ENCODE data around the gene CNST. TPM values are rescaled to one million over a fixed set of nuclear protein-coding genes. Genes with fewer than 3 reads are reported as not detected.

Gene CNST
- total RNA-seq, 1 experiment from 2014 or later: 21.0 TPM

DNA sequence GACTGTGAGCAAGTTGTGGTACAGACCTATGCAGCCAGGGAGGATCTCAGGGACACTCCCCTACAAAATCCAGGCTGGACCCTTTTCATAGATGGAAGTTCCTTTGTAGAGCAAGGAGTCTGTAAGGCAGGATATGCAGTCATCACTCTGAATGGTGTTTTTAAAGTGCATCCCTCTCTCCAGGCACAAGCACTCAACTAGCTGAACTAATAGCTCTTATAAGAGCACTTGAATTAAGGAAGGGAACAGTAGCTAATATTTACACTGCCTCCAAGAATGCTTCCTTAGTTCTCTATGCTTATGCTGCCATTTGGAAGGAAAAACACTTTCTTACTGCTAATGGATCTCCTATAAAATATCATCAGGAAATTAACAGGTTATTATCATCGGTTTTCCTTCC is 32.1 kb upstream of the CNST start:
- H3K27me3 ChIP-seq (replicated peaks; ENCODE audit: insufficient read depth, low read depth, low read length, poor library complexity): no peaks in the 10 kb centered on the region
- H3K4me1 ChIP-seq (ENCODE audit: insufficient read depth, low read length, poor library complexity, severe bottlenecking): peaks cover 1% of the 10 kb centered on the region
- intact Hi-C loops (cut with micrococcal nuclease; ENCODE audit: unreplicated experiment): no loop called here
- peaks cover 9% of the 10 kb centered on the region for H3K9me3 ChIP-seq (ENCODE audit: low read depth, low read length, poor library complexity, severe bottlenecking)
- no peak overlapping the region for H3K27ac ChIP-seq (ENCODE audit: low read depth, low read length, poor library complexity, severe bottlenecking)
- H3K4me3 ChIP-seq (ENCODE audit: low read depth, low read length, poor library complexity, severe bottlenecking): no peak overlapping the region
- POLR2A ChIA-PET (ENCODE audit: low non-redundant PET): no interaction called here
- CTCF ChIA-PET: no interaction called here
- TF ChIP-seq EZH2 (IDR thresholded peaks at IDR 0.05; ENCODE audit: borderline replicate concordance, low read depth, low read length, poor library complexity, severe bottlenecking): no peak
- TF ChIP-seq, protein P1, sequence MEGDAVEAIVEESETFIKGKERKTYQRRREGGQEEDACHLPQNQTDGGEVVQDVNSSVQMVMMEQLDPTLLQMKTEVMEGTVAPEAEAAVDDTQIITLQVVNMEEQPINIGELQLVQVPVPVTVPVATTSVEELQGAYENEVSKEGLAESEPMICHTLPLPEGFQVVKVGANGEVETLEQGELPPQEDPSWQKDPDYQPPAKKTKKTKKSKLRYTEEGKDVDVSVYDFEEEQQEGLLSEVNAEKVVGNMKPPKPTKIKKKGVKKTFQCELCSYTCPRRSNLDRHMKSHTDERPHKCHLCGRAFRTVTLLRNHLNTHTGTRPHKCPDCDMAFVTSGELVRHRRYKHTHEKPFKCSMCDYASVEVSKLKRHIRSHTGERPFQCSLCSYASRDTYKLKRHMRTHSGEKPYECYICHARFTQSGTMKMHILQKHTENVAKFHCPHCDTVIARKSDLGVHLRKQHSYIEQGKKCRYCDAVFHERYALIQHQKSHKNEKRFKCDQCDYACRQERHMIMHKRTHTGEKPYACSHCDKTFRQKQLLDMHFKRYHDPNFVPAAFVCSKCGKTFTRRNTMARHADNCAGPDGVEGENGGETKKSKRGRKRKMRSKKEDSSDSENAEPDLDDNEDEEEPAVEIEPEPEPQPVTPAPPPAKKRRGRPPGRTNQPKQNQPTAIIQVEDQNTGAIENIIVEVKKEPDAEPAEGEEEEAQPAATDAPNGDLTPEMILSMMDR (conservative IDR thresholded peaks at IDR 0.05; ENCODE audit: low read depth, low read length): no peak
- no peaks in the 10 kb centered on the region for H3K36me3 ChIP-seq (ENCODE audit: insufficient read depth, low read length, poor library complexity, severe bottlenecking)
- no TSS peak for BruUV-seq (replicated peaks)
- no peak for DNase-seq (ENCODE audit: low spot score)

- ChIA-PET POLR2A (ENCODE audit: low non-redundant PET) (no interaction called here), CTCF (no interaction called here)
- intact Hi-C loops (cut with micrococcal nuclease; ENCODE audit: unreplicated experiment): no loop called here
- BruUV-seq (replicated peaks): no TSS peak
- Histone ChIP-seq H3K27me3 (replicated peaks; ENCODE audit: insufficient read depth, low read depth, low read length, poor library complexity) (no peaks in the 10 kb centered on the region), H3K4me3 (ENCODE audit: low read depth, low read length, poor library complexity, severe bottlenecking) (no peak overlapping the region), H3K4me1 (ENCODE audit: insufficient read depth, low read length, poor library complexity, severe bottlenecking) (no peaks in the 10 kb centered on the region), H3K36me3 (ENCODE audit: insufficient read depth, low read length, poor library complexity, severe bottlenecking) (no peaks in the 10 kb centered on the region), H3K9me3 (ENCODE audit: low read depth, low read length, poor library complexity, severe bottlenecking) (no peaks in the 10 kb centered on the region), H3K27ac (ENCODE audit: low read depth, low read length, poor library complexity, severe bottlenecking) (no peak overlapping the region)
- TF ChIP-seq EZH2 (IDR thresholded peaks at IDR 0.05; ENCODE audit: borderline replicate concordance, low read depth, low read length, poor library complexity, severe bottlenecking): no peak
- TF ChIP-seq, protein P1 (conservative IDR thresholded peaks at IDR 0.05; ENCODE audit: low read depth, low read length): no peak
- DNase-seq (ENCODE audit: low spot score): no peak
These were observed 28.8 kb upstream of the CNST start for GRCh38 chr1:246537441-246537840.

- intact Hi-C loops (cut with micrococcal nuclease; ENCODE audit: unreplicated experiment): no loop called here
- TF ChIP-seq, protein P1 (conservative IDR thresholded peaks at IDR 0.05; ENCODE audit: low read depth, low read length): no peak
- TF ChIP-seq EZH2 (IDR thresholded peaks at IDR 0.05; ENCODE audit: borderline replicate concordance, low read depth, low read length, poor library complexity, severe bottlenecking): no peak
- no peaks in the 10 kb centered on the region for H3K4me1 ChIP-seq (ENCODE audit: insufficient read depth, low read length, poor library complexity, severe bottlenecking)
- ChIA-PET CTCF (no interaction called here), POLR2A (ENCODE audit: low non-redundant PET) (no interaction called here)
- DNase-seq (ENCODE audit: low spot score): no peak
- BruUV-seq (replicated peaks): no TSS peak
- no peaks in the 10 kb centered on the region for H3K36me3 ChIP-seq (ENCODE audit: insufficient read depth, low read length, poor library complexity, severe bottlenecking)
- H3K27me3 ChIP-seq (replicated peaks; ENCODE audit: insufficient read depth, low read depth, low read length, poor library complexity): no peaks in the 10 kb centered on the region
- no peak overlapping the region for H3K4me3 ChIP-seq (ENCODE audit: low read depth, low read length, poor library complexity, severe bottlenecking)
- H3K9me3 ChIP-seq (ENCODE audit: low read depth, low read length, poor library complexity, severe bottlenecking): no peaks in the 10 kb centered on the region
- H3K27ac ChIP-seq (ENCODE audit: low read depth, low read length, poor library complexity, severe bottlenecking): no peak overlapping the region
These were observed 28.4 kb upstream of the CNST start for GRCh38 chr1:246537887-246538286.

All from A673 (cell line).